Naive B cell (primary cell): ENCODE measurements around the gene SUCNR1. TPM values are rescaled to one million over a fixed set of nuclear protein-coding genes. Genes with fewer than 3 reads are reported as not detected.

Experiments used
- polyA plus RNA-seq, 6 donors: library from polyadenylated mRNA; unstranded; fragments of 300-500 nt; fragmentation: Illumina TruSeq; gene quantifications; one replicate each; pipeline ENCODE4 v1.2.3, GENCODE V29; 2021; ENCODE audit warnings: low read depth in 6 of 6

SUCNR1 gene
- polyA plus RNA-seq, 6 donors from 2014 or later: 0.07 TPM; not detected in 5

Other genes with a start within 250 kb of the SUCNR1 start
- not detected for gene AADACL2, start 139.7 kb upstream of the SUCNR1 start, polyA plus RNA-seq
- not detected for gene AADAC, start 59.5 kb upstream of the SUCNR1 start, polyA plus RNA-seq